ENCODE data around the gene MRGPRF.

The MRGPRF gene

DNA sequence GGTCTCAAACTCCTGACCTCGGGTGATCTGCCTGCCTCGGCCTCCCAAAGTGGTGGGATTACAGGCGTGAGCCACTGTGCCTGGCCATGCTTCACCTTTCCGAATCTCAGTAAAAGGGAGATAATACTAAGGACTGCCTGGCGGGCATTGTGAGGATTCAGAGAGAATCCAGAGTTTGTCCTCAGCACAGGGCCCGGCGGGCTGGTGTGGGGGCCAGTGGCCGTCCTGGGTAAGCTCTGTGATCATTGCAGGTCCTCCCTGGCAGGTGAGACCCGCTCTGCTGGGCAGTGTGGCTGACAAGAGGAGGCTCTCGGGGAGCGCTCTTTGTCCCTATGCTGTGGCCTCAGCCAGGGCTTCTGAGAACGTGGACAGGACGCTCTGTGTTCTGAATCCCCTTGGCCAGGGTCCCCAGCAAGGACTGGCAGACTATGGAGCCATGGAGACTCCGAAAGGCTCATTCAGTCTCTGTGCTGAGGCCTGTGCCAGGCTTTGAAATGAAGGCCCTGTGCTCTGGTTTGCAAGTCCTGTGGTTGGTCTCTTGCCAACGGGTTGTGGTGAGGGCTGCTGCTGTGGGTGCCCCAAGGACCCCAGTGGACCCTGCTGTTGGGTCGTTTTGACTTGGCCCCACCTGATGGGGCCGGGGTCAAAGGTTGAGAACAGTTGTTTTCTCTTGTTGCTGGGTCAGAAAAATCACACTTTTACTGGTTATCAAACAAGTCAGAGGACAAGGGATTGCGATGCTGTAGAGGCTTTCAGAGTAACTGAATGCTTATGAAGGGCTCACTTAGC is 37.7 kb upstream of the MRGPRF start:
- DNase-seq: no peak

DNA sequence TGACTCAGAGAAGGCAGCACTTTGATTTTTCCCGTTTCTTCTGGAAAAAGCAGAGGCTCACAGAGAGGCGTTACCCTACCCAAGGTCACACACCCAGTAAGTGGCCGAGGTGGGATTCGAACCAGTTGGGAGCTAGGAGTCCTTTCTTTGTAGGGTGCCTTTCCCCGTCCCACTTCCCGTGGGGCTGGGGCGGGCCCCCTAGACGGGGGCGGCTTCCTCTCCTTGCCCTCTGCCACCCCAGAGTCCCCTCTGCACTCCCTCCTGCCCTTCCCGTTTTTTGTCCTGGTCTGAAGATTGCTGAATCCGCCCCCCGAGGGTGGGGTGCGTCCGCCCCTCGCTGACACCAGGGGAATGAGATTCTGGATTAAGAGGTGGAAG is 36.4 kb upstream of the MRGPRF start:
- DNase-seq: no peak

DNA sequence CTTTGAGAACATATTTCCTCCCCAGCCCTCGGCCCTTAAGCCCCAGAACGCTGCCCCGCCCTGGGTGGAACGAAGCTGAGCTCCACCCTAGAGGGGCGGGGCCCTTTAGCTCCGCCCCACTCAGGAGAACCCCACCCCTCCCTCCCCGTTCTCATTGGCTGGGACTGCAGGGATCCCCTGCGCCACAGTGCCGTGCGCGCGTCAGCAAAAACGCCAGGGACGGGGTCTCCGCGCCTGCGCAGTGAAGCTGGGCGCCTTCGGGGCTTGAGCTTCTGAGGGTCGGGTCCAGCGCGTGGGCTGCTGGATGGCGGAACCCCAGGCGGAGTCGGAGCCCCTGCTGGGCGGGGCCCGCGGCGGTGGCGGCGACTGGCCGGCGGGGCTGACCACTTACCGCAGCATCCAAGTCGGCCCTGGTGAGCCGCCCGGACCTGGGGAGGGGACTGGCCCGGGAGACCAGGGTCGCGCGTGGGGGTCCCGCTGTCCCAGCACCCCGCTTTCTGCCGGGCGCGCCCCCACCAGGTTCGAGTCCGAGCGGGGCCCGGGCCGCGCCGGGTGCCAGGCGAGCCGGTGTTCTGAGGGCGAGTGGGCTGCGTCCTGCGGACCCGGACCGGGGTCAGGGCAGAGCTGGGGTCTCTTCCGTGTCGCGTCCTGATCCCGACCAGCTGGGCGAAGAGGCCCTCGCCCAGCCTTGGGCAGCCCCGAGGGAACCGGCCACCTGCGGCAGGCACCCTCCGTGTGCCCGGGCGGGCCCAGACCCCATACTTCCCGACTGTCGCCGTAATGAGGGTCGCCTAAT is 35.8 kb upstream of the MRGPRF start, which contains the start of gene TPCN2:
Gene TPCN2, plus strand, starts transcription at position 239 of the 796 bp plus-strand sequence. Its CDS starts 66 bp downstream, at position 305.
- peak; percentile 92 to 98 for DNase-seq

DNA sequence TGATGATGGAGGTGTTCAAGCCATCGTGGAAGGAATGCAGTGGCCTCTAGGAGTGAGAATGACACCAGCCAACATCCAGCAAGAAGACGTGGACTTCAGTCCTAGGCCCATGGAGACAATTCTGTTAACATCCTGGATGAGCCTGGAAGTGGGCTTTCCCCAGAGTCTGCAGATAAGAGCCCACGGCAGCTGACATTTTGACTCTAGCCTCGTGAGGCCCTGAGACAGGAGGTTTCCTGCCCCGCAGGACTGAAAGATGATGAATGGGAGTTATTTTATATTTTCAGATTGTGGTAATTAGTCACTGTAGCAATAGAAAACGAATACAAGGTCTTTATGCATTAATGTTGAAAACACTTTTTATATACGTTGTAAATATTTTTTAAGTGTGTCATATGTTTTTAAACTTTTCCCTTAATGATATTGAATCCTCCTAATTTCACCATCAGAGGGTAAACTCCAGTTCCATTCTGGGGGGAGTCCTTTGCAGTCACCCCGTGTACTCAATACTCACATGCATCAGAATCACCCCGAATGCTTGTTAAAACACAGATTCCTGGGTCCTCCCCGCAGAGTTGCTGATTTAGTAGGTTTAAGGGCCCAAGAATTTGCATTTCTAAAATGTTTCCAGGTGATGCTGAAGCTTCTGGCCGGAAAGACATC is 35.1 kb upstream of the MRGPRF start:
- DNase-seq: no peak

DNA sequence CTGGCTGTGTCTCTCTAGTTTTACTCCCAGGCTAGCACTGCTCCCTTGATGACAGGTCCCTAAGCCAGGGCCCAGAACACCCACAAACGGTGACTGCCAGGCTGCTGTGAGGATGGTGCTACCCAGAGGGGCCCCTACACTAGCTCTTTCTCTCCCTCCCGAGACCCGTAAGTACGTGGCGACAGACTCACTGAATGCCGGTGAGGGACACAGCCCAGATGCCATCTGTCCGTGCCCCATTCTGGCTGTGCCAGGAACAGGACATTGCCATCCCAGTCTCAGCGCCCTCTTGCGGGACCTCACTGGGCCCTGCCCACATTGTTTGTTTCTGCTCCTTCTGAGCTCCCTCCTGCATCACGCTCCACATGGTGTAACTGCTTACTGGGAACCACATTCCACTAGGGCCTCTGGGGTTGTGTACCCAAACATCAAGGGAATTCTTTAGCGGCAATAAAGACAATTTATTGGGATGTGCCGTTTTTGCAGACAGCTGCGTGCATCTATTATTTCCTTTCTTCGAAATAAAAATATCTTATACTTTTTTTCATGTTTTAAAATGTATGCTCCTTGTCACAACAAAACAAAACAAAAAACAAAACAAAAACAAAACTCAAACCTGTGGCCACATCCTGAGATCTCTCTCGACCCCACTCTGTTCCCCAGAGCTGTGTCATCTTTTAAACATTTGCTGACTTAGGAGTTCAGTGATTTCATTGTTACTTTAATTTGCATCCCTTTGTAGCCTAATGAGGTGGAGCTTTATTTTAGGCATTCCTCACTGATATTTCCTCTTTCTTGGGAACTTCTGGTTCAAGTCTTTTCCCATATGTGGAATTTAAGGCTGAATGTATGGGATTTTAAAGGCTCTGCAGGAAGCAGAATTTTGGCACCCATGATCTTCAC is 31.3 kb upstream of the MRGPRF start:
- DNase-seq: peak in 1 of 2 experiments; percentile 48

DNA sequence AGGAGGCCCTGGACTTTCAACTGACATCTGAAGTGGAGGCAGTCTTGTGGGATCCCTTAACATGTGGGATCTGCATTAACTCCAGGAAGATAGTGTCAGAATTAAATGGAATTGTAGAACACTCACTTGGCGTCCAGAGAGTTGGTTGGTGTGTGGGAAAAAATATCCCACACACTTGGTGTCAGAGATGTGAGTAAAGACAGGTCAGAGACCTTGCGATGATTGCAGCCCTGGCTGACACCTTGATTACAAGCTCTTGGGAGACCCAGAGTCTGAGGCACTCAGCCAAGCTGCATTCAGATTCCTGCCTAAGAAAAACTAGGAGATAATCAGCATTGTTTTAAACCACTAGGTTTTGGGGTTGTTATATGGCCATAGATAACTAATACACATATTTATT is 28.5 kb upstream of the MRGPRF start:
- no peak for DNase-seq

DNA sequence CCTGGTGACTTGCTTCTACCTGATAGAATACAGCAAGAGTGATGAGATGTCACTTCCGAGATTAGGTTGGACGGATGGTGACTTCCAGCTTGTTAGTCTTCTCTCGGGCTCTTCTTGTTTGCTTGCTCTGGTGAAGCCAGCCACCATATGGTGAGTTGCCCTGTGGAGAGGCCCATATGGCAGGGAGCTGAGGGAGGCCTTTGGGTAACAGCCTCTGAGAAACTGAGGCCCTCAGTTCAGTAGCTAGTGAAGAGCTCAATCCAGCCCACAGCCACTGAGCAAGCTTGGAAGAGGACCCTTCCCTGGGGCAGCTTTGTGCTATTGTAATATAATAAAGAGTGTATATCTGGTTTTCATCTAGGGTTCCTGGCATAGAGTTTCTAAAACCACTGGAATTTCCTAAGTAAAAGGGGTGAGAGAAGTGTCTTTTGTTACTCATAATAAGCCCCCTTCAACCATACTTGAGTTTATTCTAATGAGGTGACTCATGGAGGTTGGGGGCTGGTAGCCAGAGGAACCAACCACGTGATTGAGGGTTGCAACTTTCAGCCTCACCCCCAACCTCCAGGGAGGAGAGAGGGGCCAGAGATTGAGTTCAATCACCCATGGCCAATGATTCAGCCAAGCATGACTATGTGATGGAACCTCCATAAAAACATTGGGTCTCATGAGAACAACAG is 27.7 kb upstream of the MRGPRF start:
- DNase-seq: no peak

DNA sequence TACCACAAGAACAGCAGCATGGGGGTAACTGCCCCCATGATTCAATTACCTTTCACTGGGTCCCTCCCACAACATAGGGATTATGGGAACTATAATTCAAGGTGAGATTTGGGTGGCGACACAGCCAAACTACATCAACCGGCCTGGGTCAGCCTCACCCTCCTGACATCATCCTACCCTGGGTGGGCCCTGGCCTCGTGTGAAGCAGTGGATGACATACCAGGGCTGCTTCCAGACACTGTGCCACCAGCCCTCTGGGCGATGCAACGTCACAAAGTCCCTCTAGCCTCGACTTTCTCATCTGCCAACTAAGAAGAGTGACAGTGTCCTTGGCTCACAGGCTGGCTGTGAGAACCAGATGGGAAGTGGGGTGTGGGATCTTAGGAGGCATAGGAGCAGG is 27.0 kb upstream of the MRGPRF start:
- DNase-seq: no peak

DNA sequence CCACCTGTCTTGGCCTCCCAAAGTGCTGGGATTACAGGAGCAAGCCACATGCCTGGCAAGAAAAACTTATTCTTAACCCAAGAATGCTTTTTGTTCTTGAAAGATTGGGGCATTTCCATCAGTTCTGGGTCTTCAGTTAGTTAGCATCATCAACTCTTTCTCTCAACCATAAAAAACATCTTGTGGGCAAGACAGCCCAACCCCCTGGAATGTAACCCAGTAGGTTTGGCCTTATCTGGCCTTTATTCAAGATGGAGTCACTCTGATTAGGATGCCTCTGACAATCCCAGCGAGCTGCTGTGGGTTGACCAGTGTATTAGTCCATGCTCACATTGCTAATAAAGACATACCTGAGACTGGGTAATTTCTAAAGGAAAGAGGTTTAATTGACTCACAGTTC is 26.5 kb upstream of the MRGPRF start:
- DNase-seq: no peak

DNA sequence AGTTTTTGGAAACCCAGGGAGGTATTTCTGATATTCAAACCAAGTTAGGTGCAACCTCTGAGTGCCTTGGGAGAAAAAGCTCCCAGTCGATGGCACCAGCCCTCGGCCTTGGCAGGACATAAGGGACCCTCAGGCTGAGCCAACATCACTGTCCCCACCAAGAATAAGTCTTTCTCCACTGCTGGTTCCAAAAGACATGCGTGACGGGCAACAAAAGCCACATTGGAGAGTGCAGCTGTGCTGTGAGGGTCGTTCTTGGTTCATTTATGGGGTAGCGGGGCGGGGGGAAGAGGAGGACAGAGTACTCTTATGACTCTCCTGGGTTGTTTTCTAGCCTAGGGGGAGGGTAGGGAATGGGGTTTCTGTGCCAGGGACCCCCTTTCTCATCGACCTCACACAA is 24.5 kb upstream of the MRGPRF start:
- no peak for DNase-seq

DNA sequence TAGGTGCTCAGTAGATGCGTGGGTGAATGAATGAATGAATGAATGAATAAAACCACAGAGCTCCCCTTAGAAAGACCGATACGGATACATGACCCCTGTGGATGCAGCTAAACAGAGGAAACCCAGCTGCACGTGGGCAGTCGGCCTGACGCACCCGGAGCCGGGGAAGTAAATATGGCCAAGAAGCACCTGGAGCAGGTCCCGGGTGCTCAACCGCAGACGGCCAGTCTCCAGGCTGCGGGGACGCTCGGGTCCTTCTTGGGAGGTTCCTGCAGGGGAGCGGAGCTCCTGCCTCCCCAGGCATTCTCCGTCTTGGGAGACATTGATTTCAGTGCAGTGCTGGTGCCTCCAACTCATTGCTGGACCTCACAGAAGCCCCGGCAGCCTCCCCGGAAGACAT is 24.0 kb upstream of the MRGPRF start:
- no peak for DNase-seq

DNA sequence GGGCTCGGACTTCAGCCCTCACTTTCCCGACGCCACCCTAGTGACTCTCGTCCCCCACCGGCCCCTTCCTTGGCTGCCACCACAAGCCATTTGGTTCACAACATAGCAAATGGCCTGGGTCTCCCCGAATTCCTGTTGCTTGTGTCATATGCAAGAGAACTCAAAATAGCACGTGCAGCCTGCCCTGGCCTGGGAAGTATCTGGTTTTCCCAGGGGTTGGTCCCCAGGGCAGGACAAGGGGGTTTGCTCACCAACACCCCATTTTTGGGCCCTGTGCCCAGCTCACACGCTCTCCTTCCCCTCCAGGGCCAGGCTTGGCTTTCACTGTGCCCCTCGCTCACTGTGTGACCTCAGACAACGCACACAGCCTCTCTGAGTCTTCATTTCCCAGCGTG is 22.9 kb upstream of the MRGPRF start:
- no peak for DNase-seq

DNA sequence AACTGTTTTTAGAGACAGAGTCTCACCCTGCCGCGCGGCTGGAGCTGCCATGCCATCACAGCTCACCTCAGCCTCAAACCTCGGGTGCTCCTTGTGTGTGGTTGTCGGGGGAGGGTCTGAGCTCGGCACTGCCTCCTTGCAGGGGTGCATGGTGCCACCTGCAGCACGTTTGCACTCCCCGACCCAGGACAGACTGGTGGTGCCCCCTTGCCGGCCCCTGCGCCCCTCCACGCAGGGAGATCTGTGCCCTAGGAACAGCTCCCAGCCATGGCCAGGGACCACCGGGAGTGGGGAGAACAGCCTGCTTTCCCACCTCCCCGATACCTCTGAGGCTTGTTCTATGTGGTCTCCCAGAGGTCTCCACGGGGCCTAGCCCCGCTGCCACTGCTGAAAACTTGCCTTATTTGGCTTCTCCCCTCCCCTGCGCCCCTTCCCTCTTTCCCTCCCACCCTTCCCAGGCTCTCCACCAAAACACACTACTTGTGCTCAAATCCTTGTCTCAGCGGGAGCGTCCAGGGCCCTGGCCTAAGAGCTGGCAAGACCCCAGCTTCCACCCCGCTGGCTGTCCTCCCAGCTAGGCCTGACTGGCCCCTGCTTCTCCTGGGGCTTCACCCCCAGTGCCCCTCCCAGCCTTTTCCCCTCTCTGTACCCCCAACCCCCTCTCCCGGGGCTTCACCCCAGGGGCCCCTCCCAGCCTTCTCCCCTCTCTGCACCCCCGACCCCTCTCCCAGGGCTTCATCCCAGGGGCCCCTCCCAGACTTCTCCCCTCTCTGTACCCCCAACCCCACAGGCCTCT is 22.3 kb upstream of the MRGPRF start:
- no peak for DNase-seq

DNA sequence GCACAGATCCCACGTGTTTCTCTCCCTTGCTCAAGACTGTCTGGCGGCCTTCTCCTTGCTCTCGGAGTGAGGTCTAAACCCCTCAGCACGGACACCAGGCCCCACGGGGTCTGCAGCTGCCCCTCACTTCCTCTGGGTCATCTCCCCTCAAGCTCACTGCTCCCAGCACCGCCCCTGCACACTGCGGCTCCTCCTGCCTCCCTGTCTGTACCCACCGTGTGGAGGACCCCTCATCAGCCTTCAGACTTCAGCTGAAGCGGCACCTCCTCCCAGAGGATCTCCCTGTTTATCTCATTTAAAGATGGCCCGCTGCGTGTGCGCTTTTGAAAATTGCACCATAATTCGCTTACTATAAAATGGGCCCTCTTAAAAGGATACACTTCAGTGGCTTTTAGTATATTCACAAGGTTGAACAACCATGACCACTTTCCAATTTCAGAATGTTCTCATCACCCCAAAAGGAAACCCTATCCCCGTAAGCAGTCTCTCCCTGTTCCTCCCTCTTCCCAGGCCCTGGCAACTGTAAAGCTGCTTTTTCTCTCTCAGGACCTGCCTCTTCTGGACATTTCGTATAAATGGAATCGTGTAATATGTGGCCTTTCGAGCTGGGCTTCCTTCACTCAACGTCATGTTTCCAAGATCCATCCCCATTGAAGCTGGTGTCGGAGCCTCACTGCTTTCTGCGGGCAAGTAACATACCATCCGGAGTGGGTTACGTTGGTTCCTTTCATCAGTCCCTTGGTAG is 21.2 kb upstream of the MRGPRF start:
- no peak for DNase-seq

DNA sequence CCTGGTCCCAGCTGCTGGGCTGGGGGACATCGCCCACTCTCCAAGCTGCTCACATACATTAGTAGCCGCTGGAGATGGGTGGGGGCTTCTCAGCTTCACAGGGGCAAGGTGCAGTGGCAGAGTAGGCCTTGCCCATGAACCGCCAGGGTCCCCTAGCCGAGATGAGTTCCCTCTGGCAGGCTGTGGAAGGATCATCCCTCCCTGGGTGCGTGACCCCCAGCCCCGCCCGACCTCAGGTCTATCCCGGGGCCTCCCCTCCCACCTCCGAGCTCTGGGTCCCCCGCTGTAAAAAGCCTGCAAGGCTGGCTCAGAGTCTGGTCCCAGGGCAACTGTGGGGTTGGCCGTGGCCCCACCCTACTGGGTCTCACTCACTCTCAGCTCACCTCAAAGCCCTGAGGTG is 20.4 kb upstream of the MRGPRF start:
- no peak for DNase-seq

DNA sequence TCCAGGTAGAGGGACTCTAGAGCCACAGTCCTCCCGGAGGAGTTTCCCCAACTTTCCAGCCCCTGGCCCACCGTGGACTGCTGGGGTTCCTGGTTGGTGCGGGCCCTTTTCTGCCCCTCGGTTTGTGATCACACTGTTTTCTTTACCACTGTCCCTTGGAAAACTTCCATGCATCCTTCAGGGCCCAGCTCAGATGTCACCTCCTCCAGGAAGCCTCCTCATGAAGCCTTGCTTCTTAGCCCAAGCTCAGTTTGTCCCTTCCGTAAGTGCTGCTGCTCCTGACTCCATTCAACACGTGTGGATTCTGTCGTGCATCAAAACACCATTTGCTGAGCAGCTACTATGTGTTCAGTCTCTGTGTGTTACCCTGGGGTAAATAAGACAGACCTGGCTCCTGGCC is 19.8 kb upstream of the MRGPRF start:
- no peak for DNase-seq

DNA sequence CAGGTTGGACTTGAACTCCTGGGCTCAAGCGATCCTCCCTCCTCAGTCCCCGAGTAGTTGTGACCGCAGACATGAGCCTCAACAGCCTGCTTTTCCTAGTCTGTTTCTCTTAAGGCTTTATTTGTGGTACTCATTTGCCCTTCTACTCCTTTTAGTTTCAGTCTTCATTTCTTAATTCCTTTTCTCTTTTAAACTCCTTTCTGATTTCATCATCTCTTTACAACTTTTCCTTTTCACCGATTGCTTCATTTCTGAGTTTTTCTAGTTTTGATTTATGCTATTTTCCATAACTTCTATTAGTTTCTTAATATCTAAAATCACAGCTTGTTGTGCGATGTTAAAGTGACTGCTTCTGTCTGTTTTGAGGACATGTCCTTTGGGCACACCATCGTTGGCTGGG is 17.3 kb upstream of the MRGPRF start:
- no peak for DNase-seq

DNA sequence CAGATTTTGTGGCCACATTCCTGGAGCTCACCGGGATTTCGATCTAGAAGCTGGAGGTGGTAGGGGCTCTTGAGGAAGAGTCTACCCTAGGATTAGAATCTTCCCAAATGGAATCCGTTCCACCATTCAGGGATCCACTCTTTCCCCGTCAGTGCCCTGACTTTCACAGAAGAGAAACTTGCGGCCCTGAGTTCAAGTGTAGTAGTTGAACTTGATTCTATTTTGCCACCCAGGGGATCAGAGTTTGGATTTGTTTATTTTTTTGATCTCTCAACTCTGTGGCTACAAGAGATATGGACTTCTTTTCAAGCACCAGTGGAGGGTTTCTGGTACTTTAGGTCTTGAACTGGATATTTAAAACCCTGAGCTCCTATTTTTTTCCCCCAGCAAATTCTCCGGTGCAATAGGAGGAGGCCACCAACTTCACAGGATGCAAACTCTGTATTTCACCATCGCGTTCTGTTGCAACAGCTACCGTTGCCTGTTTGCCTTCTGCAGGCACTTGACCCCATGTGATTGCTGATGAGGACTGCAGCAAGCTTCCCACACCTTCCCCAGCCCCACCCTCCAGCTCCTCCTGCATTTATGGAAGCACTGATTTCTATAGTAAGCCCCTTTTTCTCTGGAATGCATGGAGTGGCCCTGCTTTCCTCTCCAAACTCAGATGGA is 14.8 kb upstream of the MRGPRF start:
- no peak for DNase-seq

DNA sequence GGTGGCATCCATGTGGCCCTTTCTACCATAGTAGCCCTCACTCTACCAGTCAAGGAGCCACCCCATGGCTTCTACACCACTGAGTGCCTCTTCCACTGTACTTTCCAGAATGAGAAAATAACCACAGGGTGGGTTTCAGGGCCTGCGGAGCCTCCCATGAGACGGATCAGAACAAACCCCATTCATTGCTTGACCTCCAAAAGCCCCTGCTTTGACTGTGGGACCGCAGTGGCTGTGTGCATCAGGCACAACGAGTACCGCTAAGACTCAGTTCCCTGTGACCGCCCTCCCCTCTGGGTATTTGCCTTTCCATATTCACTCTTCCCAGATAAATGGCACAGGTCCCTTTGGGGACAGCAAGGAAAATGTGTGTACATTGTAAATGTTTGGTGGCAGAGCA is 11.5 kb upstream of the MRGPRF start:
- DNase-seq: no peak

DNA sequence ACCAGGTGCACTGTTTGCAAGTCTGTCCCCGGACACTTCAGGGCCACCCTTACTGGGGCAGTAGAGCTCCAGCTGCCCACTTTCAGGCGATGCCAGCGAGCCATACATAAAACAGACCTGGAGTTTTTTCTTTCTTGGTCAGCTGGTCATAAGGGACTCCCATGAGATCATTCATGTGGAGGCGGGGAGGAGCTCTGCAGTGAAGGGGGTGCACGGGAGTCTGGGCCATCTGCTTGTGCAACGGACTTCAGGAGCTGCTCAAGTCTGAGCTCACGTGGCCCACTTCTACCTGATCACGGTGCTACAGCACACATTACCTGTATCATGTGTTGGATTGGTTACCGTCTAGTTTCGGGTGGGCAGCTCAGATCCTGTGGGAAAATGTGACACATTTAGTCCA is 9.2 kb upstream of the MRGPRF start:
- no peak for DNase-seq
